HG03025 (cell line): ENCODE results near the gene PKHD1.
A peak's percentile ranks its signal among the peaks of the same experiment; 100 is the strongest.
"Not testable (repeated sequence)": the region's sequence is repeated elsewhere in the genome, so short reads cannot be mapped to it uniquely, and the experiment has no call there.

ENCODE experiments used
- ATAC-seq: cut with Tn5 transposase; IDR thresholded peaks from one replicate; pipeline ENCODE4 v1.9.1; 2021; ENCODE audit warnings: mild to moderate bottlenecking, moderate library complexity; ENCODE audit not compliant: unreplicated experiment, low FRiP score

PKHD1 gene

DNA sequence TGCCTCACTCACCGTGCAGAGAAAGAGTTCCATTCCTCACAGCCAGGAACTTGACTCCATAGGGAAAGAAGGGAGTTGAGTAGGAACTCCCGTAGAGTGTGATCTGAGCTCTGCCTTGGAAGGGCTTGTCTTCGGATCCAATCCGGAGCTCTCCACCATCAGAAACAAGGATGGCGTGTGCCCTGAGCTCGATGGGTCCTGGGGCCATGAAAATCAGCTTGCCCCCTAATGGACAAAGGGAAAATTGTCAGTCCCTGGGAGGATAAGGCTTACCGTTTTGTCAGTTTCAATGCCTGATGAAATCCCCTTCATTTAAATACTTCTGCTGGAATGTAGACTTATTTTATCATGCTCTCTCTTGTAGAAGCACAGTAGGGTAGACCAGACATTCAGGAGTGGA lies 153.3 kb downstream of the PKHD1 start:
- no peak for ATAC-seq

DNA sequence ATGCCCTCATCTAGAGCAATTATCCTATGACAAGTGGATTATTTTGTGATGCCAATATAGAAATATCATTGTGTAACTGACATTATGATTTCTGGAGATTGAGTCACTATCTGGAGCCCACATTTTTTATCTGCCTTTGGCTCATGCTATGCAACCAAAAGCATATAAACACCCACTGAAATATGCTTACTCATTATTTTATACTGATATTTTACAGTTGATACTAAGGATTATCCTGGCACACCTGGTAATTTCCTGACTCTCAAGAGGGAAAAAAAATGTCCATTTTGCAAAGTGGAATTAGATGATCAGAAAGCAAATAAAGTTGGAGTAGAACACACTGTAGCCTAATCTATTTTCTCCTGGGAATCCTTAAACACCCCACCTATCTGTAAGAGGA lies 154.5 kb downstream of the PKHD1 start:
- no peak for ATAC-seq

DNA sequence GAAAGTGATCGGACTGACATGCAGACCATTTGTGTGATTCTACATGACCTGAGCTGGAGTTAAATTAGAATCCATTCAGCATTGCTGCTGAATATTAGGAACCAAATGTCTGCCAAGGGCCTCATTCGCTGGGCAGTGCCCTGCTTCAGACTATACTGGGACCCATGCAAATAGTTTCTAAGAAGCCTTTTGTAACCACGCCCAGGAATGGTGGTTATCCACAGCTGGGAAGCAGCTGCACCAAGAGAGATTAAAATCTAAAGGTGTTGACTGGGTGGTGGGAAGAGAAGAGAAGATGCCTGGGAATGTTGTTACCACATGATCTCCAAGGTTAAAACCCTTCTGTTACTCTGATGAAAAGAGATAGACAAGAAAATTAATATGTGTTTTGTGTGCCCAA lies 156.8 kb downstream of the PKHD1 start:
- no peak for ATAC-seq

DNA sequence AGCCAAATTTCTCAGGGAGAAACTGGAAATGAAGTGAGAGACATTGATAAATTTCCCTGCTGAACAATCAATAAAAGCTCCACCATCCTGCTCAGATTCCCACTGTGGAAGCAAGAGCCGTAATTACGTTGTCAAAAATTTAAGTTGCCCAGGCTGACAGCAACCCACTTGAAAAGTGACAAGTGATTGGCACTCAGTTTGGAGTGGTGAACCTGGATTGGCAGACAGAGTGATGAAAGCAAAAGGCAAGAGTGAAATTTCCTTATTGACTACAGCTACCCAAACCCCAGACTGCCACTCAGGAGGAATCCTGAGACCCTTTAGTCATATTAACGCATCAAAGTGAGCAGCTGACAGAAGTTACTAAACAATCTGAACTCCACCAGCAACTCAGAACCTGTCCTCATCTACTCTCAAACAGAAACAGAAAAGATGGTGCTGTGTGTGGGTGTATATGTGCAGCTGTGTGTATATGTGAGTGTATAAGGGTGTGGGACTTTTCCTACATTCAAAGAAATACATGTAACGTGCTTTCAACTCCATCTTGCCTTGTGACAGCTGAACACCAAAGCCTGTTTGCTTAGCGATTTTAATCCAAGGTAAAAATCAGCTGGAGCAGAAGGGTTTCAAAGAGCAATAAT lies 157.4 kb downstream of the PKHD1 start:
- ATAC-seq: no peak

DNA sequence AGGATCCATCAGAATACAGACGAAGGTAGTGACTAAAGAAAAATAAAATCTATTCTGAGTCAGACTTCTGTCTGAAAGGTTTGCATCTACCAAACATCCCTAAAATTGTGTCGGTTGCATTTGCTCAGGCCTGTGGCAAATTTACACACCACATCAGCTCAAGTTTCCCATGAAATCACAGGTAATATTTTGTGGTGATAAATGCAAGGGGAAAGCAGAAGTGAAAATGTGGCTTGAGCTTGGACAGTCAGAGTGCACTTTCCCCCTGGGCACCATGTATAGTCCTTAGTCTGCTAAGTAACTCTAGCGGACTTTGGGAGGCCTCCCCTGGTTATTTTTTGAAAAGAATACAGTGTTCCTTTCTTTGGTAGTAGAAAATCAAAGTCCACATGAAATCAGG lies 159.1 kb downstream of the PKHD1 start:
- ATAC-seq: peak; percentile 52

DNA sequence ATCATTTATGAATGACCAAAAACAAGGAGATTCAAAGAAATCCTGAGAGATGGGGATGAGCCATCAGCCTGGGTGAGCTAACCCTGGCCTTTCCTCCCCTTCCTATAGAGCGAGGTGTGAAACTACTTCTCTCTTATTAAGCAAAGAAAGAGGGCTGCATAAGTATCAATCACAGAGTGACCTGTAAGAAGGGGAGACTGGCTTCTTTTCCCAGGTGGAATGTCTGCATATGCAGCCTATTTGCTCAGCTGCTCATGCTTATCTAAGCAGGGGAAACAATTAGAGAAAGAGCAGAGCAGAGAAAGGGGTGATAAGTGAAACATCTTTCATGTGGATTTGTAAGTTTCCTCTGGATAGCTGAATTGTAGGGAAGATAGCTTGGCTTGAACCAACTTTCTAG lies 160.0 kb downstream of the PKHD1 start:
- no peak for ATAC-seq

DNA sequence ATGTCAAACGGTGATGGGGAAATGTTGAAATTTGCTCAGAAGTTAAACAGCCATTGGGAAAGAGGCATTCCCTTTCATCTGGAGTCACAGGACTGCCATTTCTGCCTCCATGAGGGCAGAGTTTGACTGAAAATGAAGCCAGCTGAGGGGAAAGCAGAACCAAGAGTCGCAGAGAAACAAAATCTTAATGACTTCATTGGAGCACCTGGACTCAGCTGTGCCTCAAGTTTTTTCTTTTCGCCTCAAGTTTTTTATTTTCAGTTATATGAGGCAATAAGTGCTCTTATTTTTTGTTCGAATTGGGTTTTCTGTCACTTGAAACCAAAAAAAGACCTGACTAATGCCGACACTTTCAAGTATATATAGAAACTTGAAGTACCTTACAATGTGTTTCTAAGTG lies 161.3 kb downstream of the PKHD1 start:
- ATAC-seq: no peak

DNA sequence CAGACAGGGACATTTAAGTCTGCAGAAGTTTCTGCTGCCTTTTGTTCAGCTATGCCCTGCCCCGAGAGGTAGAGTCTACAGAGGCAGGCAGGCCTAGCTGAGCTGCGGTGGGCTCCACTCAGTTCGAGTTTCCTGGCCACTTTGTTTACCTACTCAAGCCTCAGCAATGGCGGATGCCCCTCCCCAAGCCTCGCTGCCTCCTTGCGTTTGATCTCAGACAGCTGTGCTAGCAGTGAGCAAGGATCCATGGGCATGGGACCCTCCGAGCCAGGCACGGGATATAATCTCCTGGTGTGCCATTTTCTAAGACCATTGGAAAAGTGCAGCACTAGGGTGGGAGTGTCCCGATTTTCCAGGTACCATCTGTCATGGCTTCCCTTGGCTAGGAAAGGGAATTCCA lies 164.9 kb downstream of the PKHD1 start:
- ATAC-seq: not testable (repeated sequence)

DNA sequence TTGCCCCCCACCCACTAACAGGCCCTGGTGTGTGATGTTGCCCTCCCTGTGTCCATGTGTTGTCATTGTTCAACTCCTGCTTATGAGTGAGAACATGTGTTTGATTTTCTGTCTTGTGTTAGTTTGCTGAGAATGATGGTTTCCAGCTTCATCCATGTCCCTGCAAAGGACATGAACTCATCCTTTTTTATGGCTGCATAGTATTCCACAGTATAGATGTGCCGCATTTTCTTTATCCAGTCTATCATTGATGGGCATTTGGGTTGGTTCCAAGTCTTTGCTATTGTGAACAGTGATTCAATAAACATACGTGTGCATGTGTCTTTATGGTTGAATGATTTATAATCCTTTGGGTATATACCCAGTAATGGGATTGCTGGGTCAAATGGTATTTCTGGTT lies 169.1 kb downstream of the PKHD1 start:
- ATAC-seq: not testable (repeated sequence)

DNA sequence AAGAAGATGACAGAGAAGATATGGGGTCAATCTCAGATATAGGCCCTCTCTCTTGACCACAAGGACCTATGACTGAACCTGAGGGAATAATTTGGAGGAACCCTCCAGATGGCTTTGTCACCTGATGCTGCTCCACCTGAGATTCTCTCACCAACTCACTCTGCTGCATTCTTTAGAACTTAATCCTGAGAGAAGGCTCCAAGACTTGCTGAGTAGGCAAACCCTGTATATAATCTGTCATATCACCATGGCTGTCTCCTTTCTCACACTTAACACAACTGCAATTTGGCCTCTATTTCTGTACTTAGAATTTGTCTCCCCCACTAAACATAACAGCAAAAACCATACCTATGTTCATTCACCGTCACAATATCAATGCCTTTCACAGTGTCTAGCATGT lies 172.3 kb downstream of the PKHD1 start:
- no peak for ATAC-seq

DNA sequence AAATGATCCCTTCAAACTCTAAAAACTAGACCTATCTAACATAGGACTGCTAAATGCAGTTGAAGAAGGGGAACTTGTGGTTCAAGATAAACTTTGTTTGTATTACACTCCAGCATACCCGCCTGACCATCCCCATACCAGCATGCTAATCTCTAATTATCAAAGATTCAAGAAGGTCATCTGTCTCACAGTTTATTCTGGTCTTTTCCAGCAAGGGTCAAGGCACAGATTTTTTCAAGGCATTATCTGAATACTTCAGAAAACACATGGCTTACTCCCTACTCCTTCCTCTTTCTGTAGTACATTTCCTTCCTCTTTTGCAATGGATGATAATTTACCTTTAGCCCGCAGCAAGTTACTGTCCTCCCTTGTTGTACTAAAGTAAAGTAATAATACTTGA lies 174.1 kb downstream of the PKHD1 start:
- ATAC-seq: no peak

DNA sequence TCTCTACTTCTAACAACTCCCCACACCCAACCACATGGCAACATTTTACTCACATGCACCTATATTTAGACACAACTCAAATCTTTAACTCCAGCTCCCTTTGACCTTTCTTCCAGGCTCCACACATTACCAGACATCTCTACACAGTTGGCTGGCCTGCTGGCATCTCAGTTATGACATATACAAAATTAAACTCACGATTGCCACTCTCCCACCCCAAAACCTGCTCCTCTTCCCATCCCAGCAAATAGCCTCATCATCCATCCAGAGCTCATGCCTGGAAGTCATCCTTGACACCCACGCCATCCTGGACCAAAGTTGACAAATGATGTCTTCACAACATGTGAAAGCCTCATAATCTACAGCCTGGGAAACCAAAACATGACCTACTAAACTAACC lies 176.6 kb downstream of the PKHD1 start:
- no peak for ATAC-seq

DNA sequence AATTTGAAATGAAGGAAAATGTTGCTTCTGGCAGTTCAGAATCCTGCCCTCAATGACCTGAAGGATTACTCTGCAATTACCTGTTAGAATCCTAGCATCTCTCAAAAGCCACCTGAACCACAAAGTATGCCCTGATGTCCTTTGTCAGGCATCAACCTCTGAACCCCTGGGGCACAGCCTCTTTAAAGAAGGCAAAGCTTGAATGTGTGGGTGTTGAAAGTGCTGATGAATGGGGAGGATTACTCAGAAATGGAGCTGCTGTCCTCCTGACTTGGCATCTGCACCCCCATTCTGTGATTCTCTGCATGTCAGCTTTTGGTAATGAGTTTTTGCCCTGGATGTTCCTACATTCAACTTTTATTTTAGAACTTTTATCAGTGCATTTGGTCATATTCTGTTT lies 179.2 kb downstream of the PKHD1 start:
- no peak for ATAC-seq

DNA sequence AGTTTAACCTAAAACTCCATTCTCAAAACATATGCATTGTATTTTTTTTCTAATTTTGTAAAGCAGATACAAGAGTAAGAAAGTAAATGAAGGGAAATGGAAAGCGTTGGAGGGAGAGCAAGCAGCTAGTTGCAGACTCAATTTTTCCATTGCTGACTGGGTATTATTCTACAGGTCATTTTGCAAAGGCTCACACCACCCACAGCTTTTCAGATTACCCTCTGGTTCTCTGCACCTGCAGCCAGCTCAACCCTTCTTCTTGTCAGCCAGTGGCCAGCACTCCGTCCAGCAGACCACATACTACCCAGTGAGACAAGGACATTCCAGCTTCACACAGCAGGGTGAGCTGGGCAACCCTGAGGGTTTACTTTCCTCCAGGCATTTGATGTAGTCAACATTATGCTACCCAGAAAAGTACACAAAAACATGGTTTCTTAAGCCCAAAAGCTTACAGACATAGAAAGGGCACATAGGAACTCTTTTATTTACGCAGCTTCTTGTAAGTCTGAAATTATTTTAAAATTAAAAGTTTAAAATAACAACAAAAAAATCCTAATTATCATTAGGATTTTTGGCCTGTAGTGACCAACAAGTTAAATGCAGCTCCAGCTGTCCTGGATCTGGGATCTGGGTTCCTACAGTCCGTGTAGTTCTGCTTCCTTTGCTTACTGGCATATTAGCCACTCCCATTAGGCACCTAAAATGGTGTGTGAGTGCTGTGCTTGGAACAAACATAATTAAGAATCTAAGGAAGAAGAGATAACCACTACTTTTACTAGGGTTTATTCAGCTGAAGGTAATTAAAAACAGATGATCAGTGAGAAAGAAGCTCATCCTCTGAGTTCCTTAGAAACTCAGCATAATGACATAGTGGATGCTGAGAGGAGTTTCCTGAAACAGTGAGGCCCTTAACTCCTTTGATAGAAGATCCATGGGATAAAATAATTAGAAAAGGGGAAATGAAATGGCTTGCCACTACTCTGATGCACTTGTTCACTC lies 185.3 kb downstream of the PKHD1 start:
- peak; percentile 63 for ATAC-seq

DNA sequence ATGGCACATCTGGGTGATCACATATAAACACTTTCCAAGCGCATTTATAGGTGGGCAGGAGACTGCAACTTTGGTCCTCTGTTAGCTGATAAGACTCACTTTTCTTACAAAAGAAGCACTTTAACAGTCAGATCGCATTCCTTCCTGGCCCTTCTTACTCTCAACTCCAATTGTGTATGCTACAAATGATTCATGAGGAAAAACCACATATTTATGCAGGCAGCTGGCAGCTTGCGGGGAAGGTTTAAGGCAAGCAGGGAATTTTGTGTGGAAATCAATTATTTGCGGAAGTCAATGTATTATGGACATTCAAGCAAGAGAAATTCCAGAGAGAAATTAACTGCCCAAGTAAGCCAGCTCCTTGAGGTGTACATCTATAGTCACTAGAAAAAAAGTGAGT lies 194.0 kb downstream of the PKHD1 start:
- ATAC-seq: no peak

DNA sequence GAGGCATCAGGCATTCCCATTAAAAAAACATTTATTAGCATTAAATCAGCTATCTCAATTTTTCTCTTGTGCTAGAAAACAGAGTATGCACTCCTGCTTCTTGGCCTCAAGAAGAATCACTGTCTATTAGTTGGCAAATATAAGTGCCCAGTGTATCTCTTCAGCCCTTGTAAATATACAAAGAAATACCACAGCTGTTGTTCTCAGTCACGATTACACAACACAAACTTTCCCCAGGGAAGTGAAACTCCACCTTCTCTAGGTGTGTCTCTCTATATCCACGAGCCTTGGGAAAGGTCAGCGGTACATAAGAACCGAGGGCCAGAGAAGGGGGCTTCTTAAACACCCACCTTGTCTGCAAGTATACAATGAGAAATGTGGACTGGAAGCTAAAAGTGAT lies 194.7 kb downstream of the PKHD1 start:
- peak; percentile 66 for ATAC-seq

DNA sequence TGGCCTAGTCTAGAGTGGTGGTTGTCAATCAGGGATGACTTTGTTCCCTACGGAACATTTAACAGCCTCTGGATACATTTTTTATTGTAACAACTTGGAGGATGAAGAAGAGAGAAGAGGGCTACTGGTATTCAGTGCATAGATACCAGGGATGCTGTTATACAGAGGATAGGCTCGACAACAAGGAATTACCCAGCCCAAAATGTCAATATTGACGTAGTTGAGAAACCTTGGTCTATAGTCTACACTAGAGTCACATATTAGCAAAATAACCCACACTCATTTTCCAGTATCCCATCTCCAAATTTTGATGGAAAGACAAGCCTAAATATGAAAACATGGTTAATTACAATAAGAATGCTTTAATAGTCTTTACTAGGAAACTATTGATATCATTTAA lies 195.1 kb downstream of the PKHD1 start:
- no peak for ATAC-seq

DNA sequence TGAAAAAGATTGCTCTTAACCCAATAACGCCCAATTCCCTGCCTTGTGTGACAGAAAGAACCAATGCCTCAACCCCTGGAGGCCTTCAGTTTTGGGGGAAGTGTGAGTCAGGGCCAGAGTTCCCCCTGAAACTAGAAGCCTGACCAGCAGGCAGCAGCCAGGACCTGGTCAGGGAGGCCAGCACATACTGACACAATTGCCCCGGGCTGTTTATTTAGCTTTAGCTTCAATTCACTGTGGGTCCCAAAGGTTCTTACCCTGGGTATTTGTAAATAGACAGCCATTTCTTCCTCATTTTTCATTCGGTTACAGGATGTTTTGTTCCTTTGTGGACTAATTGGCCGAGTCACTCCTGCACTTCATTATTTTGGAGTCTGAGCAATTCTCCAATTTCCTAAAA lies 195.6 kb downstream of the PKHD1 start:
- no peak for ATAC-seq

DNA sequence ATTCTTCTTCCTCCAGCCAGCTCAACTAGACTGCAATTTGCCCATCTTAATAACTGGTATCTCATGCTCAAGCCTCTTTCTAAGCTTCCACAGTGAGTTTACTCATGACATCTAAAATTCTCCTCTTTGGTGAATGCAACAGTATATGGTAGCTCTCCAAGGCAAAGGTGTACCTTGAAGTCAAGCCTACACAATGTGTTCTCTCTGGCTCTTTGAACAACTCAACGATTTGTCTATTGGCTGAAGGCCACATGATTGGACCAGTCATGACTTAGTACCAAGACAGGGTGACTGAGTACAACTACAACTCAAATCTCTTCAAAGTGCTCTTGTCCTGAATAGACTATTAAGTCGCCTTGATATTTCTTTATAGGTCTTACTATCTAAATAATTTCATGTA lies 199.6 kb downstream of the PKHD1 start:
- no peak for ATAC-seq

DNA sequence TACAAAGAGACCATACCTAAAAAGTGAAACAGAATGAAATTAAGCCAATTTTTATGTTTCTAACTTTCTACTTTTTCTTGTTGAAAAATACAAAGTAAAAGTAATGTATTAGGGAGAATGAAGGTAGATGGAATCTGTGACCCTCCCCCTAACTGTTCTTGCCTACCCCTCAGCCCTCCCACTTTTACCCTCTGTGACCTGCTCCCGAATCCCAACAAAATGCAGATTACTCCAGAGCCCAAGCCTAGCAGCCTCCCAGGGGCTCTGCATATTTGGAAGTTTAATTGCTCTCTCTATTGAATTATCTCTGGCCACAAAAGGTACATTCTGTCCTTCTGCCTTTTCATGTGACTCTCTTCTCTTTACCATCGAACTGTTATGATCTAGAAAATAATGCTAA lies 201.5 kb downstream of the PKHD1 start:
- no peak for ATAC-seq

DNA sequence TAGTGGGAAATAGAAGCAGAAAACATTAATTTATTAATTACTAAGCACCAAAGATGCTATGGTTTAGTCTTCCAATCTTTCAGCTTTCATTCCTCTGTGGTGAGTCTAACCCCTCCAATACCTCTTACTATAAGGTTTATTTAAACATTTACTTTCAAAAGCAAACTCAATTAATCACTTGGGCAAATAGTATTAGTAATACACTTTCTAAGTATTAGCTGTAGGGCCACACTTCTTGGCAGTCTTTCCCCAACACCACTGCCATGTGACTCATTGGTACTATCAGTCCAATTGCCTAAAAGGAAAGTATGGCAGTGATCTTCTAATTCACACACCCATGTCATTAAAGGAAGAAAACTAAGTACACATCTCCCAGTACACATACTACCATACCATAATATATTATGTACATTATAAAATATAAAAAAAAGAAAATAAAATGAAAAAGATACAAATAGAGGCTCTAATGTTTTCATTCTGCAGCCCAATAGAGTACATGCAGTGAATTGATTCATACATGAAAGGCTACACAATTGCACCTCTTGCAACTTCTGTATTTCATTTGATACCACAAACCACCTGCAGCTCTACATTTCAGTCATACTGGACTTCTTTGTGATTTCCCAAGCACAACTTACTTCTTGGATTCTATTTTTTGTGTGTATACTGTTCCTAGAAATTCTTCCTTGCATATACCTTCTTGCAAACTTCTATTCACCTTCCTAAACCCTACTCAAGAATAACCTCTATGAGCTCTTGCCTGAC lies 218.6 kb downstream of the PKHD1 start:
- ATAC-seq: peak; percentile 60
